ENCODE measurements around the gene SDK1.

GRCh38 chr7:4017081-4017480, 716.0 kb downstream of the SDK1 start:
- TF ChIP-seq HDGF (IDR thresholded peaks at IDR 0.05; ENCODE audit: borderline replicate concordance) (no peak), ELF4 (IDR thresholded peaks at IDR 0.05) (no peak), SUZ12 (IDR thresholded peaks at IDR 0.05) (no peak), ARNT (IDR thresholded peaks at IDR 0.05) (no peak), BHLHE40 (IDR thresholded peaks at IDR 0.05; ENCODE audit: borderline replicate concordance) (no peak), PKNOX1 (IDR thresholded peaks at IDR 0.05) (no peak), FOXA1 (IDR thresholded peaks at IDR 0.05) (no peak), NFRKB (IDR thresholded peaks at IDR 0.05) (no peak)
